ENCODE results near the gene RMDN2. TPM values are rescaled to one million over a fixed set of nuclear protein-coding genes. Genes with fewer than 3 reads are reported as not detected.

RMDN2 gene
- total and polyA plus RNA-seq, 10 of the 15 experiments (the other 5 are each of a cell fraction or from before 2014, with no cell fraction given): 2.6 to 12.4 (median 9.2) TPM

DNA sequence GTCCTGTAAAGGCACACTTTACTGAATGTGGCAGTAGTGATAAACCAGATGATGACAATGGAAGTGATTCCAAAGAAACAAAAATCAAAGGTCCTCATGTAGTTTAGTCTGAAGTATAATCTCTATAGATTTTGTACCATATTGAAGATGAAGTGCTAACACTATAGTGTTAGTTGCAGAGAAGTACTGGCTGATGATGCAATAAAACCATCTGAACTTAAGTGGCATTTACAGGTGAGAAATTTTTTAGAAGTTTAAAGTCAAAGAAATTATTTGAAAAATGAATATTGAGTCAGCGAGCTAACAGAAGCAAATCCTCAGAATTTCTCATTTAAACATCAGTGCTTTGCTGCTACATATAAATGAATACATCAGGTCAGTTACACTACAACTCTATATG lies 43.1 kb upstream of the RMDN2 start:
- Histone ChIP-seq H3K79me2 (ENCODE audit: control insufficient read depth, insufficient read depth, low read length) (no peaks in the 10 kb centered on the region), H3K9me3 (replicated peaks; ENCODE audit: control insufficient read depth, insufficient read depth, low read length) (no peaks in the 10 kb centered on the region), H3K4me3 (no peak overlapping the region), H3K9ac (ENCODE audit: control insufficient read depth, insufficient read depth, low read length) (no peak overlapping the region), H3K36me3 (ENCODE audit: control insufficient read depth in 2 of 2, insufficient read depth in 2 of 2, low read length in 1 of 2) (no peaks in the 10 kb centered on the region), H2AFZ (ENCODE audit: control insufficient read depth, low read depth, low read length) (no peak overlapping the region), H3K27me3 (replicated peaks in 1 of 2; ENCODE audit: control insufficient read depth in 2 of 2, insufficient read depth in 2 of 2, low read length in 1 of 2) (no peaks in the 10 kb centered on the region; a peak in 1 of 4 replicates), H3K27ac (ENCODE audit: control insufficient read depth, insufficient read depth) (no peak overlapping the region), H3K4me1 (ENCODE audit: control insufficient read depth, insufficient read depth, low read length) (no peaks in the 10 kb centered on the region), H4K20me1 (ENCODE audit: control insufficient read depth, insufficient read depth) (no peaks in the 10 kb centered on the region), H3K4me2 (ENCODE audit: control insufficient read depth, insufficient read depth) (no peak overlapping the region)
- FAIRE-seq (no peak), ATAC-seq (no peak), DNase-seq (ENCODE audit: low read depth, low spot score) (no peak)
- intact Hi-C loops (cut with micrococcal nuclease; ENCODE audit: unreplicated experiment): no loop called here
- SMC1A ChIA-PET (ENCODE audit: uncharacterized antibody, unreplicated experiment): interaction anchor here (1.5 to 13.5 kb wide), 4 partner anchors 9 to 484 kb away, joined by 3 to 271 read pairs (median 108); no protein-coding TSS in a partner anchor
- CTCF ChIA-PET: interaction anchor here (0.9 to 13.6 kb wide), 6 partner anchors 9 to 486 kb away, joined by 3 to 336 read pairs (median 6); no protein-coding TSS in a partner anchor
- TF ChIP-seq, protein P1, sequence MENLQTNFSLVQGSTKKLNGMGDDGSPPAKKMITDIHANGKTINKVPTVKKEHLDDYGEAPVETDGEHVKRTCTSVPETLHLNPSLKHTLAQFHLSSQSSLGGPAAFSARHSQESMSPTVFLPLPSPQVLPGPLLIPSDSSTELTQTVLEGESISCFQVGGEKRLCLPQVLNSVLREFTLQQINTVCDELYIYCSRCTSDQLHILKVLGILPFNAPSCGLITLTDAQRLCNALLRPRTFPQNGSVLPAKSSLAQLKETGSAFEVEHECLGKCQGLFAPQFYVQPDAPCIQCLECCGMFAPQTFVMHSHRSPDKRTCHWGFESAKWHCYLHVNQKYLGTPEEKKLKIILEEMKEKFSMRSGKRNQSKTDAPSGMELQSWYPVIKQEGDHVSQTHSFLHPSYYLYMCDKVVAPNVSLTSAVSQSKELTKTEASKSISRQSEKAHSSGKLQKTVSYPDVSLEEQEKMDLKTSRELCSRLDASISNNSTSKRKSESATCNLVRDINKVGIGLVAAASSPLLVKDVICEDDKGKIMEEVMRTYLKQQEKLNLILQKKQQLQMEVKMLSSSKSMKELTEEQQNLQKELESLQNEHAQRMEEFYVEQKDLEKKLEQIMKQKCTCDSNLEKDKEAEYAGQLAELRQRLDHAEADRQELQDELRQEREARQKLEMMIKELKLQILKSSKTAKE (IDR thresholded peaks at IDR 0.05; ENCODE audit: low read depth, poor library complexity, severe bottlenecking): no peak
- TF ChIP-seq EGR1 (IDR thresholded peaks at IDR 0.05; ENCODE audit: borderline replicate concordance in 1 of 2, low read depth in 2 of 2, low read length in 2 of 2) (no peak), NRF1 (conservative IDR thresholded peaks at IDR 0.05; ENCODE audit: low read depth, low read length) (no peak), PAX8 (IDR thresholded peaks at IDR 0.05) (no peak), PML (IDR thresholded peaks at IDR 0.05; ENCODE audit: low read length) (no peak)
- TF ChIP-seq, protein P2, sequence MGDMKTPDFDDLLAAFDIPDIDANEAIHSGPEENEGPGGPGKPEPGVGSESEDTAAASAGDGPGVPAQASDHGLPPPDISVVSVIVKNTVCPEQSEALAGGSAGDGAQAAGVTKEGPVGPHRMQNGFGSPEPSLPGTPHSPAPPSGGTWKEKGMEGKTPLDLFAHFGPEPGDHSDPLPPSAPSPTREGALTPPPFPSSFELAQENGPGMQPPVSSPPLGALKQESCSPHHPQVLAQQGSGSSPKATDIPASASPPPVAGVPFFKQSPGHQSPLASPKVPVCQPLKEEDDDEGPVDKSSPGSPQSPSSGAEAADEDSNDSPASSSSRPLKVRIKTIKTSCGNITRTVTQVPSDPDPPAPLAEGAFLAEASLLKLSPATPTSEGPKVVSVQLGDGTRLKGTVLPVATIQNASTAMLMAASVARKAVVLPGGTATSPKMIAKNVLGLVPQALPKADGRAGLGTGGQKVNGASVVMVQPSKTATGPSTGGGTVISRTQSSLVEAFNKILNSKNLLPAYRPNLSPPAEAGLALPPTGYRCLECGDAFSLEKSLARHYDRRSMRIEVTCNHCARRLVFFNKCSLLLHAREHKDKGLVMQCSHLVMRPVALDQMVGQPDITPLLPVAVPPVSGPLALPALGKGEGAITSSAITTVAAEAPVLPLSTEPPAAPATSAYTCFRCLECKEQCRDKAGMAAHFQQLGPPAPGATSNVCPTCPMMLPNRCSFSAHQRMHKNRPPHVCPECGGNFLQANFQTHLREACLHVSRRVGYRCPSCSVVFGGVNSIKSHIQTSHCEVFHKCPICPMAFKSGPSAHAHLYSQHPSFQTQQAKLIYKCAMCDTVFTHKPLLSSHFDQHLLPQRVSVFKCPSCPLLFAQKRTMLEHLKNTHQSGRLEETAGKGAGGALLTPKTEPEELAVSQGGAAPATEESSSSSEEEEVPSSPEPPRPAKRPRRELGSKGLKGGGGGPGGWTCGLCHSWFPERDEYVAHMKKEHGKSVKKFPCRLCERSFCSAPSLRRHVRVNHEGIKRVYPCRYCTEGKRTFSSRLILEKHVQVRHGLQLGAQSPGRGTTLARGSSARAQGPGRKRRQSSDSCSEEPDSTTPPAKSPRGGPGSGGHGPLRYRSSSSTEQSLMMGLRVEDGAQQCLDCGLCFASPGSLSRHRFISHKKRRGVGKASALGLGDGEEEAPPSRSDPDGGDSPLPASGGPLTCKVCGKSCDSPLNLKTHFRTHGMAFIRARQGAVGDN (IDR thresholded peaks at IDR 0.05): no peak
- BruUV-seq (replicated peaks): no TSS peak
- in situ Hi-C loops (cut with MboI): no loop called here
- RAD21 ChIA-PET (ENCODE audit: unreplicated experiment): interaction anchor here (2.4 to 2.5 kb wide), 2 partner anchors 49 to 486 kb away, joined by 8 to 11 read pairs; no protein-coding TSS in a partner anchor
- POLR2A ChIA-PET: no interaction called here
- WGBS (ENCODE audit: insufficient coverage, insufficient replicate concordance, low lambda C conversion rate, missing lambda C conversion rate): 76% methylated on average over 1 of the region's 1 CpG
